GM19463 (cell line): ENCODE measurements around the gene RNU5D-1.
"Not testable (repeated sequence)": the region's sequence is repeated elsewhere in the genome, so short reads cannot be mapped to it uniquely, and the experiment has no call there.

Experiments used
- ATAC-seq: cut with Tn5 transposase; IDR thresholded peaks from one replicate; pipeline ENCODE4 v1.9.1; 2021; ENCODE audit warnings: mild to moderate bottlenecking, moderate library complexity; ENCODE audit not compliant: unreplicated experiment

The RNU5D-1 gene

GRCh38 chr1:44705470-44705869 is 25.5 kb downstream of the RNU5D-1 start:
- no peak for ATAC-seq

- ATAC-seq: no peak
Measured at GRCh38 chr1:44701141-44701573, 29.8 kb downstream of the RNU5D-1 start.

GRCh38 chr1:44700573-44700972 is 30.4 kb downstream of the RNU5D-1 start:
- no peak for ATAC-seq

GRCh38 chr1:44699375-44699774 is 31.6 kb downstream of the RNU5D-1 start:
- ATAC-seq: not testable (repeated sequence)

- ATAC-seq: no peak
Measured at GRCh38 chr1:44698138-44698537, 32.8 kb downstream of the RNU5D-1 start.

GRCh38 chr1:44696789-44697345 is 34.1 kb downstream of the RNU5D-1 start:
- peak; percentile 60 for ATAC-seq

- ATAC-seq: no peak
Measured at GRCh38 chr1:44696101-44696500, 34.9 kb downstream of the RNU5D-1 start.

- ATAC-seq: no peak
Measured at GRCh38 chr1:44695671-44696070, 35.3 kb downstream of the RNU5D-1 start.

- peak; percentile 46 for ATAC-seq
Measured at GRCh38 chr1:44694863-44695478, 36.0 kb downstream of the RNU5D-1 start.

GRCh38 chr1:44693900-44694299 is 37.1 kb downstream of the RNU5D-1 start:
- no peak for ATAC-seq

GRCh38 chr1:44693159-44693558 is 37.8 kb downstream of the RNU5D-1 start:
- ATAC-seq: peak; percentile 52

GRCh38 chr1:44689447-44689765 is 41.6 kb downstream of the RNU5D-1 start:
- ATAC-seq: no peak

- ATAC-seq: no peak
Measured at GRCh38 chr1:44688760-44689446, 42.1 kb downstream of the RNU5D-1 start.

GRCh38 chr1:44685881-44686280 is 45.1 kb downstream of the RNU5D-1 start:
- ATAC-seq: no peak

GRCh38 chr1:44685218-44685617 is 45.8 kb downstream of the RNU5D-1 start:
- no peak for ATAC-seq

GRCh38 chr1:44684525-44684924 is 46.4 kb downstream of the RNU5D-1 start:
- peak; percentile 89 for ATAC-seq

GRCh38 chr1:44682883-44683265 is 48.1 kb downstream of the RNU5D-1 start:
- no peak for ATAC-seq

- ATAC-seq: no peak
Measured at GRCh38 chr1:44681905-44682882, 48.8 kb downstream of the RNU5D-1 start.
